Neuron (in vitro differentiated cells): ENCODE measurements around the gene LILRA2.

Source experiments
- H2AFZ ChIP-seq: one replicate; pipeline ENCODE4 v1.6.1; 2013; ENCODE audit warnings: low read depth, mild to moderate bottlenecking, inconsistent platforms, low read length, moderate library complexity
- H3K27me3 ChIP-seq: one replicate; pipeline ENCODE4 v1.6.1; 2013; ENCODE audit warnings: low read length; ENCODE audit not compliant: insufficient read depth
- H3K36me3 ChIP-seq: one replicate; pipeline ENCODE4 v1.6.1; 2013; ENCODE audit warnings: low read length; ENCODE audit not compliant: insufficient read depth
- H3K4me1 ChIP-seq: one replicate; pipeline ENCODE4 v1.6.1; 2013; ENCODE audit warnings: low read length; ENCODE audit not compliant: insufficient read depth
- H3K4me3 ChIP-seq: 2 replicates; pipeline ENCODE4 v1.5.1; 2013; ENCODE audit warnings: mild to moderate bottlenecking, low read length, moderate library complexity
- H3K9me3 ChIP-seq: one replicate; pipeline ENCODE4 v1.6.1; 2013; ENCODE audit warnings: low read length

LILRA2 gene

GRCh38 chr19:54573330-54573872 lies at the start of gene LILRA2:
Gene LILRA2, plus strand, starts transcription at chr19:54573790. Its CDS starts 89 bp downstream, at chr19:54573879.
- H3K9me3 ChIP-seq: no peaks in the 10 kb centered on the region
- H3K4me1 ChIP-seq: no peaks in the 10 kb centered on the region
- H2AFZ ChIP-seq: no peak within 1 kb of the TSS
- no peaks in the 10 kb centered on the region for H3K36me3 ChIP-seq
- H3K4me3 ChIP-seq: no peak within 1 kb of the TSS
- peaks cover 36% of the 10 kb centered on the region for H3K27me3 ChIP-seq

- Histone ChIP-seq H3K36me3 (no peaks in the 10 kb centered on the region), H3K27me3 (peaks cover 26% of the 10 kb centered on the region), H2AFZ (no peak overlapping the region), H3K4me3 (no peak overlapping the region), H3K4me1 (no peaks in the 10 kb centered on the region), H3K9me3 (no peaks in the 10 kb centered on the region)
These were observed 48.0 kb upstream of the LILRA2 start for GRCh38 chr19:54525636-54526035.

GRCh38 chr19:54526972-54527371 lies 46.6 kb upstream of the LILRA2 start:
- H3K4me1 ChIP-seq: no peaks in the 10 kb centered on the region
- H3K36me3 ChIP-seq: no peaks in the 10 kb centered on the region
- no peak overlapping the region for H3K4me3 ChIP-seq
- peaks cover 21% of the 10 kb centered on the region for H3K27me3 ChIP-seq
- H2AFZ ChIP-seq: no peak overlapping the region
- no peaks in the 10 kb centered on the region for H3K9me3 ChIP-seq

GRCh38 chr19:54530866-54531265 lies 42.7 kb upstream of the LILRA2 start:
- H3K4me3 ChIP-seq: no peak overlapping the region
- H3K9me3 ChIP-seq: no peaks in the 10 kb centered on the region
- H2AFZ ChIP-seq: no peak overlapping the region
- H3K27me3 ChIP-seq: peaks cover 32% of the 10 kb centered on the region
- H3K4me1 ChIP-seq: no peaks in the 10 kb centered on the region
- H3K36me3 ChIP-seq: no peaks in the 10 kb centered on the region

DNA sequence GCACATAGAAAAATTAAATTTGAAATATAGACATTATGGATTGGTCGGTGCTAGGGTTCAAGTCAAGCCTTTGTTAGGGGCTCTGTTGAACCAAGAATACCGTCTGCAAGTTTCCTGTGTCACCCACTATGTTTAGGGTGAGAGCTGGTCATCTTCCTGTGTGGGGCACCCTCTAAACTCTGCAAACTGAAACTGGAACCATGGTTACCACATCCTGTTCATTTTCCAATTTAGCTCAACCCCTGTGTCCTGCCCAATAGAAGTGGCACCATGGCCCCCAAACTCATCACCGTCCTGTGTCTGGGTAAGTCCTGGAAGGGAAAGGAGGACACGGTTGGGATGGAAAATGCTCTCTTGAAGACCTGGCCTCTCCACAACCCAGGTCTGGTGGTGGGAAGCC lies 41.1 kb upstream of the LILRA2 start:
- no peaks in the 10 kb centered on the region for H3K4me1 ChIP-seq
- no peak overlapping the region for H2AFZ ChIP-seq
- no peaks in the 10 kb centered on the region for H3K9me3 ChIP-seq
- H3K4me3 ChIP-seq: no peak overlapping the region
- no peaks in the 10 kb centered on the region for H3K36me3 ChIP-seq
- peaks cover 32% of the 10 kb centered on the region for H3K27me3 ChIP-seq

- no peaks in the 10 kb centered on the region for H3K9me3 ChIP-seq
- H3K36me3 ChIP-seq: no peaks in the 10 kb centered on the region
- peaks cover 29% of the 10 kb centered on the region for H3K27me3 ChIP-seq
- peaks cover 5% of the 10 kb centered on the region for H3K4me1 ChIP-seq
- H3K4me3 ChIP-seq: no peak overlapping the region
- no peak overlapping the region for H2AFZ ChIP-seq
These were observed 40.1 kb upstream of the LILRA2 start for GRCh38 chr19:54533476-54533875.

DNA sequence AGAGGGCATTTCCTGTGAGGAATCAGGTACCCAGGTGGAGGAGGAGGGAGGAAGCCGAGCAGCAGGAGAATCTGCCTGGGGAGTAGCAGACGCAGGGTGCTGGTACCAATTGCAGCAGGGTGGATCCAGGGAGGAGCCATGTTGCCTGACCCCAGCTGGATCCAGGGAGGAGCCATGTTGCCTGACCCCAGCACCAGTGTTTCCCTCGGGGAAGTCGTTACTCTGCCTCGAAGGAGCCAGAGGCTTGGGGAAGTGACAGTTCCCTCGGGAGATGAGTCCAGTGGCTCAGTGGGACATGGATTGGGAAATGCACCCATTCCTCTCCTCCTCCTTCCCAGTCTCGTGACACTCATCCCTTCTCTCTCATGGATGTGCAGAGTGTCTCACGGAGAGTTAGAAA lies 39.4 kb upstream of the LILRA2 start:
- no peaks in the 10 kb centered on the region for H3K36me3 ChIP-seq
- H3K27me3 ChIP-seq: peaks cover 23% of the 10 kb centered on the region
- H3K9me3 ChIP-seq: no peaks in the 10 kb centered on the region
- H3K4me1 ChIP-seq: peaks cover 5% of the 10 kb centered on the region
- H3K4me3 ChIP-seq: no peak overlapping the region
- no peak overlapping the region for H2AFZ ChIP-seq

- Histone ChIP-seq H3K4me3 (no peak overlapping the region), H3K4me1 (peaks cover 5% of the 10 kb centered on the region), H3K27me3 (peaks cover 23% of the 10 kb centered on the region), H3K9me3 (no peaks in the 10 kb centered on the region), H2AFZ (no peak overlapping the region), H3K36me3 (no peaks in the 10 kb centered on the region)
These were observed 38.0 kb upstream of the LILRA2 start for GRCh38 chr19:54535601-54536000.

DNA sequence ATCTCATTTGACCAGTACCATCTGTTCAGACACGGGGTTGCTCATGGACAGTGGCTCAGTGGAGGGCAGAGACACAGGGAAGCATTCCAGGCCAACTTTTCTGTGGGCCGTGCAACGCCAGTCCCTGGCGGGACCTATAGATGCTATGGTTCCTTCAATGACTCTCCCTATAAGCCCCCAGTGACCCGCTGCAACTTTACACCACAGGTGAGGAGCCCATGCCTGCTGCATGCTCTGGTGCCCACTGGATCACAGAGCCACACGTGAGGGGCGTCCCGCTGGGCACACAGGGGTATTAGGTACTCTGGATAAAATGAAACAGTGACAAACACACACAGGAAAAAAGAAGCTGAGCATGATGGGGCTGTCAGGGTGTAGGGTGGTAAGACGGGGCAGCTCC lies 36.6 kb upstream of the LILRA2 start:
- H2AFZ ChIP-seq: no peak overlapping the region
- no peak overlapping the region for H3K4me3 ChIP-seq
- peaks cover 5% of the 10 kb centered on the region for H3K4me1 ChIP-seq
- no peaks in the 10 kb centered on the region for H3K9me3 ChIP-seq
- peaks cover 20% of the 10 kb centered on the region for H3K27me3 ChIP-seq
- H3K36me3 ChIP-seq: no peaks in the 10 kb centered on the region

- Histone ChIP-seq H2AFZ (no peak overlapping the region), H3K9me3 (no peaks in the 10 kb centered on the region), H3K36me3 (no peaks in the 10 kb centered on the region), H3K4me1 (peaks cover 5% of the 10 kb centered on the region), H3K27me3 (no peaks in the 10 kb centered on the region), H3K4me3 (no peak overlapping the region)
These were observed 31.9 kb upstream of the LILRA2 start for GRCh38 chr19:54541712-54542111.

DNA sequence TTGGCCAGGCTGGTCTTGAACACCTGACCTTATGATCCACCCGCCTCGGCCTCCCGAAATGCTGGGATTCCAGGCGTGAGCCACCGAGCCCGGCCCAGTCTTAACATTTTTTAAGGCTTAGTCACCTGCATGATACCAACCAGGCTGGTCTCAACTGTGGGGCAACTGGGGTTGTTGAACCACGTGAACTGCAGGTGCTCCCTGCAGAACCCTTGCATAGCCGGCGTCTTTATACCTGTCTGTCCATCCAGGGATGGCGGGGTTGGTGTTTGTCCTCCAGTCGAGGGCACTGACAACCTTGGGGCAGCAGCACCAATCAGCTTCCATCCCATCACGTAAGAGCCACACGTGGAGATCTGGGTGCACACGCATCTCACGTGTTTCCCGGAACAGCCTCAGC lies 24.8 kb upstream of the LILRA2 start:
- H3K4me3 ChIP-seq: no peak overlapping the region
- no peaks in the 10 kb centered on the region for H3K9me3 ChIP-seq
- H3K27me3 ChIP-seq: peaks cover 11% of the 10 kb centered on the region
- no peaks in the 10 kb centered on the region for H3K36me3 ChIP-seq
- no peaks in the 10 kb centered on the region for H3K4me1 ChIP-seq
- H2AFZ ChIP-seq: no peak overlapping the region

GRCh38 chr19:54549224-54549623 lies 24.4 kb upstream of the LILRA2 start:
- Histone ChIP-seq H2AFZ (no peak overlapping the region), H3K27me3 (peaks cover 11% of the 10 kb centered on the region), H3K9me3 (no peaks in the 10 kb centered on the region), H3K36me3 (no peaks in the 10 kb centered on the region), H3K4me3 (no peak overlapping the region), H3K4me1 (no peaks in the 10 kb centered on the region)

- H3K9me3 ChIP-seq: no peaks in the 10 kb centered on the region
- peaks cover 11% of the 10 kb centered on the region for H3K27me3 ChIP-seq
- H3K36me3 ChIP-seq: no peaks in the 10 kb centered on the region
- no peak overlapping the region for H3K4me3 ChIP-seq
- no peaks in the 10 kb centered on the region for H3K4me1 ChIP-seq
- no peak overlapping the region for H2AFZ ChIP-seq
These were observed 22.3 kb upstream of the LILRA2 start for GRCh38 chr19:54551293-54551692.
